Psoas muscle (tissue), 8 donors: ENCODE results near the gene ADAM29. TPM values are rescaled to one million over a fixed set of nuclear protein-coding genes. Genes with fewer than 3 reads are reported as not detected.

Experiments used
- ATAC-seq, 4 donors: fragments of 200-7000 bp; cut with Tn5 transposase; one replicate each; pipeline ENCODE4 v1.9.1; 2020; ENCODE audit warnings: moderate library complexity in 3 of 4, mild to moderate bottlenecking in 2 of 4
- DNase-seq, 2 donors: peaks; one replicate each; pipeline ENCODE4 v3.0.0-alpha.2; 2020
- H3K27ac ChIP-seq: fragments of 200-600 bp; one replicate; pipeline ENCODE4 v1.8.0; 2022
- H3K27me3 ChIP-seq, 3 donors: fragments of 200-600 bp in 1 of 3; one replicate each; pipeline versions ENCODE4 v1.6.1 to v1.8.0; 2013 to 2022; ENCODE audit warnings: low read length in 2 of 3, mild to moderate bottlenecking in 2 of 3, moderate library complexity in 1 of 3; ENCODE audit not compliant: insufficient read depth in 3 of 3
- H3K36me3 ChIP-seq, 2 donors: fragments of 200-600 bp in 1 of 2; one replicate each; pipeline versions ENCODE4 v1.6.1 to v1.8.0; 2013 to 2022; ENCODE audit warnings: low read depth in 1 of 2, mild to moderate bottlenecking in 1 of 2, moderate library complexity in 1 of 2; ENCODE audit not compliant: insufficient read depth in 1 of 2
- H3K4me1 ChIP-seq: fragments of 200-600 bp; one replicate; pipeline ENCODE4 v1.8.0; 2022
- H3K4me3 ChIP-seq: fragments of 200-600 bp; one replicate; pipeline ENCODE4 v1.8.0; 2022; ENCODE audit warnings: mild to moderate bottlenecking
- H3K9me3 ChIP-seq: fragments of 200-600 bp; one replicate; pipeline ENCODE4 v1.8.0; 2022
- WGBS, 3 donors: extraction: QIAGEN DNeasy Blood & Tissue Kit; methylation state at CpG; one replicate each; pipeline versions ENCODE4 v1.1.6 to v1.1.7; 2013; 5-methylcytosine and 5-hydroxymethylcytosine counted together
- intact Hi-C, 2 donors: fragments of 100-400 bp; cut with DNase I; formaldehyde crosslinking; loops; one replicate each; pipeline versions ENCODE4 v1.11.0 to v1.14.2; 2022
- polyA plus RNA-seq, 3 donors: library from polyadenylated mRNA; stranded (reverse); fragments of 200-250 nt; gene quantifications; one replicate each; pipeline ENCODE4 v1.2.3, GENCODE V29; 2013
- total RNA-seq, 4 donors: library from RNA; stranded (reverse); fragmentation: NEBNext Ultra II Directional in 2 of 4; extraction: Animal tissue kit (Norgen Biotek cat#: 25700) in 2 of 4; gene quantifications; one replicate each; pipeline versions ENCODE4 v1.2.1 to v1.2.4, GENCODE V29; 2021 to 2023
- TF ChIP-seq, protein P1 (sequence below): fragments of 200-600 bp; IDR thresholded peaks from one replicate; pipeline ENCODE4 v1.8.0; 2022; ENCODE audit warnings: antibody characterized with exemption
- donor health status: healthy with polysubstance abuse.
- donor health status: DM: no; HTN: no; CAD: no; lungs with moderate emphysema.
- donor health status: Bipolar disorder and iron deficiency.
- donor health status: healthy.
- donor health status: DM: yes; HTN: yes; CAD: no.
- donor health status: DM: no; HTN: no; CAD: no.
- donor health status: DM: no; HTN: no; CAD: no.
- donor health status: DM: yes; HTN: yes; CAD: no.

The ADAM29 gene
- total and polyA plus RNA-seq, 7 donors: not detected

DNA sequence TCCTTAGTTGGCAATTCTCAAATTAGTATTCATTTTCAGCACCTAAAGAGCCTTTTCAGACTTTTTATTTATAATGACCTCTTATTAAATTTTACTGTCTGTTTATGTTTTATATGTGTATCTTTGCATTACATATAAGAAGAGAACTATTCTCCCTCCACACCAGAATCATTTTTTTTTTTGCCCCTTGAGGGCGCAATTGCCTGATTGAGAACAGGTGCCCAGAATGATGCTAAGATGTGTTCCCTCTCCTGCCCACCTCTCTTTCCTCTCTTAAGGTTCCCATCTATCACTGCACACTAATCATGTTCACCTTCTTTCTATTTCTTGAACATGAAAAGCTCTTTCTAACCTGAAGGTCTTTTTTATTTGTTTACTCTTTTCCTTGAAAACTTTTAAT lies 44.2 kb upstream of the ADAM29 start:
- Histone ChIP-seq H3K9me3 (no peaks in the 10 kb centered on the region), H3K4me3 (no peak overlapping the region), H3K4me1 (no peaks in the 10 kb centered on the region), H3K27me3 (no peaks in the 10 kb centered on the region), H3K27ac (no peak overlapping the region), H3K36me3 (no peaks in the 10 kb centered on the region)
- TF ChIP-seq, protein P1, sequence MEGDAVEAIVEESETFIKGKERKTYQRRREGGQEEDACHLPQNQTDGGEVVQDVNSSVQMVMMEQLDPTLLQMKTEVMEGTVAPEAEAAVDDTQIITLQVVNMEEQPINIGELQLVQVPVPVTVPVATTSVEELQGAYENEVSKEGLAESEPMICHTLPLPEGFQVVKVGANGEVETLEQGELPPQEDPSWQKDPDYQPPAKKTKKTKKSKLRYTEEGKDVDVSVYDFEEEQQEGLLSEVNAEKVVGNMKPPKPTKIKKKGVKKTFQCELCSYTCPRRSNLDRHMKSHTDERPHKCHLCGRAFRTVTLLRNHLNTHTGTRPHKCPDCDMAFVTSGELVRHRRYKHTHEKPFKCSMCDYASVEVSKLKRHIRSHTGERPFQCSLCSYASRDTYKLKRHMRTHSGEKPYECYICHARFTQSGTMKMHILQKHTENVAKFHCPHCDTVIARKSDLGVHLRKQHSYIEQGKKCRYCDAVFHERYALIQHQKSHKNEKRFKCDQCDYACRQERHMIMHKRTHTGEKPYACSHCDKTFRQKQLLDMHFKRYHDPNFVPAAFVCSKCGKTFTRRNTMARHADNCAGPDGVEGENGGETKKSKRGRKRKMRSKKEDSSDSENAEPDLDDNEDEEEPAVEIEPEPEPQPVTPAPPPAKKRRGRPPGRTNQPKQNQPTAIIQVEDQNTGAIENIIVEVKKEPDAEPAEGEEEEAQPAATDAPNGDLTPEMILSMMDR: no peak
- intact Hi-C loops: no loop called here
- DNase-seq (no peak), ATAC-seq (no peak)
- 27 to 45% (median 29%) methylated on average over 1 of the region's 1 CpG for WGBS, 3 donors

DNA sequence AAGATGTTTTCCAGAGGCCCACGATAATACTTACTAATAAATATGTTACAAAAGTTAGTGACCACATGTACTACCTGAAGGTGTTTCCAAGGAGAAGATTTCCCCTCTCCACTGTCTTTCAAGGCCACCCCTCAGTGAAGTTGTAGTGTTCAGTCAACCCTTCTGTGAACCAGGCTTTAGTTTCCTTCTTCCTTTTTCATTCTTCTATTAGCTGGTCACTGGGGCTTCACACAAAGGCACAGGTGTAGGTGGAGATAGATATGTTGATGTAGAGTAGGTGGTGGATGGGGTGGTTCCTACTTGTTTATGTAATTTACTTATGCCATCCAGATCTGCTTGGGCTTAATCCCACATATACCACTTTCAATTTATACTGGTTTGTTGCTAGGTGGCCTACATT lies 43.3 kb upstream of the ADAM29 start:
- no peak for DNase-seq
- Histone ChIP-seq H3K36me3 (no peaks in the 10 kb centered on the region), H3K27ac (no peak overlapping the region), H3K4me3 (no peak overlapping the region), H3K4me1 (no peaks in the 10 kb centered on the region), H3K9me3 (no peaks in the 10 kb centered on the region), H3K27me3 (no peaks in the 10 kb centered on the region)
- no peak for ATAC-seq
- intact Hi-C loops: no loop called here
- 55 to 61% (median 59%) methylated on average over 1 of the region's 1 CpG for WGBS, 3 donors
- TF ChIP-seq, protein P1: no peak

DNA sequence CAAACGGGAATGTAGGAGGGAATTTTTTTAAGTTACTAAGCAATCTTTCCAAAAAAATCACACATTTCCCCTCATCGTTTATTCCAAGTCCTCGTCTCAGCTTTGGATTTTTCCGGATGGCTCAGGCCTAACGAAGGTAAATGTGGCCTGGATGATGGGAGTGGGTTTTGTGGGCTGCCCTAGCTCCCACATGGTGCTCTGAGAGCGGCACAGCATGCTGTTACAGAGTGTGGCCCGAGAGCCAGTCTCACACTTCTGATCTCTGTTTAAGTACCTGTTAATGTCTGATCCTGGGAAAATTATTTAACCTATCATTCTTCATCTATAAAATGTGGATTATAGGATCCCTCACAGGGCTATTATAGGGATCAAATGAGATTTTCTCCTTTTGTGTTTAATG lies 38.2 kb upstream of the ADAM29 start:
- TF ChIP-seq, protein P1: no peak
- no peak for ATAC-seq
- intact Hi-C loops: no loop called here

DNA sequence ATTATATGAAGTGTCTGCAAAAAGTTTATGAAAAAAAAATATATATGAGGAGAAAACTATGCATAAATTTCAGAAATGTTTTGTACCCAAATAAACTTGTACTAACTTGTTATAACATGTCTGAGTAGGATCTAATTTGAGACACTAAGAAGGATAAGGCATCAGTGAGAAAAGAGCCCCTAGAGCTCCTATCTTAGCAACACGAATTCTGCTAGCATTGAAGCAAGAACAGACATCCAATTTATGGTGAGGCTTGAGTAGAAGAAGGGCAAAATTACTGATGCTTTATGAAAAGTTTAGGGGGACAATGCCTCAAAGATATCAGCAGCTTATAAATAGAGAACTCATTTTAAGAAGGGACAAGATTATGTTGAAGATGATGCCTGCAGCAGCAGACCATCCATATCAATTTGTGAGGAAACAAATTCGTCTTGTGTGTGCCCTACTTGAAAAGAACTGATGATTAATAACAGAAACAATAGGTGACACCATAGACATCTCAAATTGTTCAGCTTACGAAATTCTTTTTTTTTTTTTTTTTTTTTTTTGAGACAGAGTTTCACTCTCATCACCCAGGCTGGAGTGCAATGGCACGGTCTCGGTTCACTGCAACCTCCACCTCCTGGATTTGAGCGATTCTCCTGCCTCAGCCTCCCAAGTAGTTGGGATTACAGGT lies 35.7 kb upstream of the ADAM29 start:
- DNase-seq: no peak
- intact Hi-C loops: no loop called here
- Histone ChIP-seq H3K27me3 (no peaks in the 10 kb centered on the region), H3K27ac (no peak overlapping the region), H3K36me3 (no peaks in the 10 kb centered on the region), H3K9me3 (no peaks in the 10 kb centered on the region), H3K4me1 (no peaks in the 10 kb centered on the region), H3K4me3 (no peak overlapping the region)
- no peak for ATAC-seq
- TF ChIP-seq, protein P1: no peak
- 70 to 72% (median 71%) methylated on average over 6 of the region's 6 CpGs for WGBS, 3 donors

More for the DNA sequence above, 38.2 kb upstream of the ADAM29 start:
- Histone ChIP-seq H3K4me1 (no peaks in the 10 kb centered on the region), H3K27ac (no peak overlapping the region), H3K9me3 (no peaks in the 10 kb centered on the region), H3K4me3 (no peak overlapping the region), H3K36me3 (no peaks in the 10 kb centered on the region), H3K27me3 (no peaks in the 10 kb centered on the region)
- no peak for DNase-seq
- WGBS, 3 donors: 64 to 67% (median 67%) methylated on average over 7 of the region's 7 CpGs

DNA sequence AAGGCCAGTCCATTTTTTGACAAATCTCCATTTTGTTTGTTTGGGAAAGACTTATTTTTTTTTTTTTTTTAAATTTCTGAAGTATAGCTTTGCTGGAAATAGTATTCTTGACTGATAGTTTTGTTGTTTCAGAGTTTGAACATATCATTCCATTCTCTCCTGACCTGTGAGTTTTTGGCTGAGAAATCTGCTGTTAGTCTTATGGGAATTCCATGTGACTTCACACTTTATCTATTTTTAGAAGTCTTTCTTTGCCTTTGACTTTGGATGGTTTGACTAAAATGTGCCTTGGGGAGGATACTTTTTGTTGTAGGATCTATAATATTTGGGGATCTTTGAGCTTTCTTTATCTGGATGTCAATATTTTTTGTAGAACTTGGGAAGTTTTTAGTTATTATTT lies 10.7 kb upstream of the ADAM29 start:
- H3K36me3 ChIP-seq: no peaks in the 10 kb centered on the region

More for the DNA sequence above, 10.7 kb upstream of the ADAM29 start:
- DNase-seq: no peak
- Histone ChIP-seq H3K9me3 (no peaks in the 10 kb centered on the region), H3K4me1 (no peaks in the 10 kb centered on the region), H3K27me3 (no peaks in the 10 kb centered on the region), H3K27ac (no peak overlapping the region), H3K4me3 (no peak overlapping the region)
- intact Hi-C loops: no loop called here
- TF ChIP-seq, protein P1: no peak
- ATAC-seq: no peak
